ENCODE results near the gene CTNNBL1.
"Not testable (repeated sequence)": the region's sequence is repeated elsewhere in the genome, so short reads cannot be mapped to it uniquely, and the experiment has no call there.

CTNNBL1 gene

GRCh38 chr20:37713396-37713795 is 19.6 kb downstream of the CTNNBL1 start:
- DNase-seq, result no peak

GRCh38 chr20:37714978-37715672 is 21.3 kb downstream of the CTNNBL1 start:
- DNase-seq, result no peak

GRCh38 chr20:37721751-37722150 is 27.9 kb downstream of the CTNNBL1 start:
- DNase-seq, result no peak

- DNase-seq, result not testable (repeated sequence)
Observed at GRCh38 chr20:37722312-37722711, 28.5 kb downstream of the CTNNBL1 start.

- no peak for DNase-seq
Observed at GRCh38 chr20:37723668-37724067, 29.8 kb downstream of the CTNNBL1 start.

- no peak for DNase-seq
Observed at GRCh38 chr20:37725165-37725564, 31.3 kb downstream of the CTNNBL1 start.

- DNase-seq, result no peak
Observed at GRCh38 chr20:37725855-37726254, 32.0 kb downstream of the CTNNBL1 start.

- no peak for DNase-seq
Observed at GRCh38 chr20:37726321-37726720, 32.5 kb downstream of the CTNNBL1 start.

- DNase-seq, result no peak
Observed at GRCh38 chr20:37726971-37727956, 33.4 kb downstream of the CTNNBL1 start.

- DNase-seq, result no peak
Observed at GRCh38 chr20:37727957-37728634, 34.3 kb downstream of the CTNNBL1 start.

GRCh38 chr20:37728635-37728983 is 34.8 kb downstream of the CTNNBL1 start:
- DNase-seq, result no peak

- DNase-seq, result no peak
Observed at GRCh38 chr20:37729452-37729851, 35.6 kb downstream of the CTNNBL1 start.

GRCh38 chr20:37729909-37730308 is 36.1 kb downstream of the CTNNBL1 start:
- DNase-seq, result peak; percentile 17

- DNase-seq, result no peak
Observed at GRCh38 chr20:37733416-37733815, 39.6 kb downstream of the CTNNBL1 start.

- peak; percentile 91 for DNase-seq
Observed at GRCh38 chr20:37734228-37734985, 40.6 kb downstream of the CTNNBL1 start.

GRCh38 chr20:37735541-37735940 is 41.7 kb downstream of the CTNNBL1 start:
- no peak for DNase-seq

GRCh38 chr20:37736132-37736531 is 42.3 kb downstream of the CTNNBL1 start:
- no peak for DNase-seq

GRCh38 chr20:37737826-37738420 is 44.1 kb downstream of the CTNNBL1 start:
- DNase-seq, result no peak

GRCh38 chr20:37741055-37741454 is 47.2 kb downstream of the CTNNBL1 start:
- no peak for DNase-seq

GRCh38 chr20:37741570-37741969 is 47.7 kb downstream of the CTNNBL1 start:
- no peak for DNase-seq

- no peak for DNase-seq
Observed at GRCh38 chr20:37742131-37742530, 48.3 kb downstream of the CTNNBL1 start.

GRCh38 chr20:37744347-37744746 is 50.5 kb downstream of the CTNNBL1 start:
- no peak for DNase-seq

Data from NCI-H1694 treated with DMSO at 0.1 percent for 48 hours (cell line).